ENCODE data around the gene ZNF484.
"Not testable (repeated sequence)": the region's sequence is repeated elsewhere in the genome, so short reads cannot be mapped to it uniquely, and the experiment has no call there.

Gene ZNF484

DNA sequence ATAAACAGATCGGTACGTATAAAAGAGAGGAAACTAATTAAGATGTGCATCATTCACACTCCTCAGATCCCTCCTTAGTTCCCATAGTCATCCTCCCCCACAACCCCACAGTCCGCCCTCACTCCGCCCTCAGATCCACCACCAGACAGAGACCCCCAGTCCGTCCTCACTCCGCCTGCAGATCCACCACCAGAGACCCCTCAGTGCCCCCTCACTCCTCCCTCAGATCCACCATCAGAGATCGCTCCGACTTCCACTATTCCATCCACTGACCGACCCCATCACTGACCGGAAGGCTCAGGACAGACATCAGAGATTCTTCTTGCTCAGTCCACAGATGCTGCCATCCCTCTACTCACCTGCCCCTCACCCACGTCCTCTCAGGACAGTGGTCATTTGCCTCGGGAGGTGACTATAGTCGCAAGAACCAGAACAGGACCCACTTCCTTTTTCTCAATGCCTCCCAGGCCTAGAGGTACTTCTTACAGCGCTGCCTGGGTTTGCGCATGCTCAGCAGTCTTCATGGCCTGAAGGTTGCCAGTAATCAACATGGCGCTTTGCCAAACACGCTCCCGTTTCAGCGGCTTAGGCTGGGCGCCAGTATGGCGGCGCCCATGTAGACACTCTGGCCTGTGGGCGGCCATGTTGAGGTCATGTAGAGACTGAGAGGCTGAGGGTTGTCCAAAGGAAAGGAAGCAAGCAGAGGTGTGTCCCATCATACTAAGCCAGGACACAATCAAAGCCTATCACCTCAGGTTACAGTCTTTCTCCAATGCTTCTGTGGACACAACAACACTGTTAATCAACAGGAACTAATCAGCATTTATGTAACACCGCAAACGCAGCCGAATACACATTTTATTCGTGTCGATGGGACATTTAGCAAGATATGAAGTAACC, at the start of gene ZNF484:
TSS of gene ZNF484 (minus strand) at position 508 of the 900 bp plus-strand sequence. CDS start 3,009 bp downstream, outside the sequence.
- Mint-ChIP-seq H3K4me3 (peak within 1 kb of the TSS; percentile 98), H3K36me3 (peaks cover 34% of the 10 kb centered on the region), H3K4me1 (peaks cover 41% of the 10 kb centered on the region), H3K9me3 (no peaks in the 10 kb centered on the region), H3K27ac (peak within 1 kb of the TSS; percentile 97), H3K27me3 (peaks cover under 1% of the 10 kb centered on the region)
- CTCF ChIA-PET = interaction anchor here (1.4 kb wide), 1 partner anchor 125 kb away, joined by 4 read pairs; no protein-coding TSS in a partner anchor
- peak; percentile 97 for DNase-seq

DNA sequence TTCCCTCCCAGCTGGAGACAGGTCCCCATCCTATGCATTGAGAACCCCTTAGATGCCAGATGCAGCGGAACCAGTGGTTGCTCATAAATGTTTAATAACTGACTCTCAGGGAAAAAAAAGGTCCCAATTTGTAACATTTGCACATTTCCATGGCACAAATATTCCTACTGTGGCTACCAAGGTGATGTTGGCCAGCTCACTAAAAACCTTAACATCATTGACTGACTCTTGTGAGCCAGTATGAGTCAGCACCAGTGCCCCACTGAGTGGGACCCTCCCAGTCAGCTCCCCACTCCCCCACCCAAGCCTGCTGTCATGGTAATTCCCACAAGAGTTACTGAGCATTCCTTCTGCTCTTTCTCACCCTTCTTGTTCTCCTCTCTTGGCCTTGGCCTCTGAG, 42.6 kb upstream of the ZNF484 start:
- CTCF ChIA-PET = no interaction called here

DNA sequence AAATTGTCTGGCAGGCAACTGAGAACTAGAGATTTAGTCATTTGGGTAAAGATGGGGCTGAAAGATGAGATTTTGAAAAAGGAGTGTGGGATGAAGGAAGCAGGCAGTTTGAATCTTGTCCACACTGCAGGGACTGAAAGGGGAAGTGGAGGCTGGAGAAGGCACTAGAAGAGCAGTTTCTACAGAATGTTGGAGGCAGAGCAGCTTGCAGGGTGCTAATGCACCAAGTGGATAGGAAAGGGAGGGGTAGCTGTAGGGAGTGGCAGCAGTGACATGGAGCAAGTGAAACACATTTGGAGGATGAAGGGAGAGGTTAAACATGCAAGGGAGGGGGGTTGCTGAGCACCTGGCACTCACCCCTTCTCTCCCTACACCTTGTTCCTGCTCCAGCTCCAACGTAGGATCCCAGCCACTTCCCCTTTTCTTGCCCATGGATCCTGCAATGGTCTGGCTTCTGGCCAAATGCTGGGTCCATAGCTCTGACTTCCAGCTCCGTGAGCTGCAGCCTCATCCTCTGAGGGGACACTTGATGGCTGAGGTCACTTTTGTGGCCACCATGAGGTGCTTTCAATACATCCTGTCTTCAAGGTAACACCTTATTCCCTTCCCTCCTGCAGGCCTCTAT, 39.5 kb upstream of the ZNF484 start:
- no peak overlapping the region for H3K4me3 Mint-ChIP-seq
- H3K36me3 Mint-ChIP-seq = no peaks in the 10 kb centered on the region
- CTCF ChIA-PET = no interaction called here
- H3K4me1 Mint-ChIP-seq = no peaks in the 10 kb centered on the region
- H3K27me3 Mint-ChIP-seq = peaks cover 39% of the 10 kb centered on the region
- H3K27ac Mint-ChIP-seq = no peak overlapping the region
- DNase-seq = no peak
- no peaks in the 10 kb centered on the region for H3K9me3 Mint-ChIP-seq

More for the DNA sequence above, 42.6 kb upstream of the ZNF484 start:
- Mint-ChIP-seq H3K9me3 (no peaks in the 10 kb centered on the region), H3K36me3 (no peaks in the 10 kb centered on the region), H3K4me1 (no peaks in the 10 kb centered on the region), H3K27ac (no peak overlapping the region), H3K27me3 (peaks cover 25% of the 10 kb centered on the region), H3K4me3 (no peak overlapping the region)
- no peak for DNase-seq

DNA sequence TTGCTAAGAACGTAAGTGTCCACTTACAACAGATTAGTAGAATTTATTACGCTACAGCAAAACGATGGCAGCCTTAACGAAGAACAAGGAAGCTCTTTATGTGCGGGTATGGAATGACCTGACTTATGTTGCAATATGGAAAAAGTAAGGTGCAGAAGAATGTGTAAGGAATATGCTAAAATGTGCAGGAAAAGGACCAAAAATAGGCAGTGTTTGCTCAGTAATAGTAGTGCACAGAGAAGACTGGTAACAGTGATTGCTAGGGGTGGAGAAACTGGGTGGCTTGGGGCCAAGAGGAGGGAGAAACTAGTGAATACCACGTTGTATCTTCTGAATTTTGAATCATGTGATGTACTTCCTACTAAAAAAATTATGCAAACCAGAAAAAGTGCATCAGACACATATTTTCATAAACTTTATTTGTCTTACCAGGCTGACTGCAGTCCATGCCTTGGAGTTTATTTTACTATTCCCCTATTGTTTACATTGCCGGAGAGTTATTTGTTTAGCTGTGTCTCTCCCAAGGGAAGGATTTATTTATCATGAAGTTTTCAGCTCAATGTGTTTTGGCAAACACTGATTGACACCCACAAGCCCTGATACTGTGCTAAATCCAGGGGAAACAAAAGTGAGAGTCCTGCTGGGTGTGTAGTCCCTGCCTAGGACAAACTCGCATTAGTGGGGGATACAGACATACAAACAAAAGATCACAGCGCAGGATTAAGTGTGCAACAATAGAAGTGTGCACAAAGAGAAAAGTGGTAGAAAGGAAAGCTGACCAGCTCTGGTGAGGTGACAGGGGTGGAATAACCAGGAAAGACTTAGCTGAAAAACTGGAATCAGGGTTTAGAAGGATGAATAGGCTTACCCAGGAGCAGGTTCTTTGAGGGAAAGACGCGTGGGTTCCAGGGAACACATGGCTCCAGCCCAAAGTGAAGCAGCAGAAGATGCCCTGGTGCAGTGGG, 34.0 kb upstream of the ZNF484 start:
- CTCF ChIA-PET = no interaction called here
- Mint-ChIP-seq H3K27me3 (peaks cover 46% of the 10 kb centered on the region), H3K4me3 (no peak overlapping the region), H3K27ac (no peak overlapping the region), H3K36me3 (no peaks in the 10 kb centered on the region), H3K4me1 (no peaks in the 10 kb centered on the region), H3K9me3 (no peaks in the 10 kb centered on the region)
- no peak for DNase-seq

DNA sequence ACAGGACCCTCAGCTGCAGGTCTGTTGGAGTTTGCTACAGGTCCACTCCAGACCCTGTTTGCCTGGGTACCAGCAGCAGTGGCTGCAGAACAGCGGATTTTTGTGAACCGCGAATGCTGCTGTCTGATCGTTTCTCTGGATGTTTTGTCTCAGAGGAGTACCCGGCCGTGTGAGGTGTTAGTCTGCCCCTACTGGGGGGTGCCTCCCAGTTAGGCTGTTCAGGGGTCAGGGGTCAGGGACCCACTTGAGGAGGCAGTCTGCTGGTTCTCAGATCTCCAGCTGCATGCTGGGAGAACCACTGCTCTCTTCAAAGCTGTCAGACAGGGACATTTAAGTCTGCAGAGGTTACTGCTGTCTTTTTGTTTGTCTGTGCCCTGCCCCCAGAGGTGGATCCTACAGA, 27.3 kb upstream of the ZNF484 start:
- H3K36me3 Mint-ChIP-seq, H3K4me1 Mint-ChIP-seq, H3K9me3 Mint-ChIP-seq, CTCF ChIA-PET, DNase-seq: not testable (repeated sequence)
- H3K27ac Mint-ChIP-seq = peak overlapping the region; percentile 67
- peak overlapping the region; percentile 28 for H3K4me3 Mint-ChIP-seq
- peaks cover 11% of the 10 kb centered on the region for H3K27me3 Mint-ChIP-seq

DNA sequence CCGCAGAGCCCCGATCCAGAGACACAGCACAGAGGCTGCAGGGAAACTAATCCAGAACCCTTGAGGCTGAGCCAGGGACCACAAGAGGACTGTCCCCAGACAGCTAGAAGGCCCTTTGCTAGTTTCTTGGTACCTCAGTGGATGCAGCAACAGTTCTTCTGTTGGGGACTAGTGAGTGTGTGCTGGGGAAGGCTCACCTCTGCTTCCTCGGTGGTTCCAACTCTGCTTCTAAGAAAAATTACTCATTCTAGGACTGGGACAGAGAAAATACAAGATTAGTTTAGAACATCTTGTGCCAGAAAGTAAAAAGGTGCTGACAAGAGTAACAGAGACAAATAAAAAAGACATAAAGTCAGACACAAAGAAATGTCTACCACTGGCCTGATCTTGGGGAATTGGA, 19.5 kb upstream of the ZNF484 start:
- CTCF ChIA-PET = no interaction called here
- Mint-ChIP-seq H3K4me1 (peaks cover 8% of the 10 kb centered on the region), H3K36me3 (no peaks in the 10 kb centered on the region), H3K27ac (no peak overlapping the region), H3K9me3 (no peaks in the 10 kb centered on the region), H3K4me3 (no peak overlapping the region), H3K27me3 (peaks cover 5% of the 10 kb centered on the region)
- DNase-seq = no peak

DNA sequence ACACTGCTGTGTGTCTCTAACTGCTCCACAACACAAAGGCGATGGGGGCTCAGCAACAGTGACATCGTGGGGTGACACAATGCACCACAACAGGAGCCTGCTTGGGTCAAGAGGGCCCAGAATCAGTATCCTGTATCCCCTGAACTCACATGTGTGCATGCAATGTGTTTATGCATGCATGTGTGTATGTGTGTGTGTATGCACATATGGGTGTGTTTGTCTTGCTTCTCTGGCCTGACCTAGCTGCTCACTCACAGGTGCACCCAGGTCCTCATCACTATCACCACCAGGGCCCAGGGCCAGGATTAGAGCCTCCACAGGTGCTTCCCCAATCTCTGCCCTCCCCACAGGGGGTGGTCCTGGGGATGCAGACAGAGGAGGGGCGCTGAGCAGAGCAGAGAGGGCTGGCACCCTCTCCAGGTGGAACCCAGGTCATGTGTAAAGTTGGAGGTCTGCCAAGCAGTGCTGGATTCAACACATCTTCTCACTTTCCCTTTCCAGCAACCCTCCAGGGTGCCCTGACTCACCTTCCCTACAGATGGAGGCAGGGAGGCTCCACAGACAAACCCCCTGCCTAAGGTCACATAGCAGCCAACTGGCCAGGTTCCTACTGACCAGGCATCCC, 18.1 kb upstream of the ZNF484 start:
- Mint-ChIP-seq H3K4me1 (peaks cover 8% of the 10 kb centered on the region), H3K27me3 (peaks cover 9% of the 10 kb centered on the region), H3K4me3 (no peak overlapping the region), H3K9me3 (no peaks in the 10 kb centered on the region), H3K27ac (no peak overlapping the region), H3K36me3 (no peaks in the 10 kb centered on the region)
- CTCF ChIA-PET = no interaction called here
- DNase-seq = no peak

DNA sequence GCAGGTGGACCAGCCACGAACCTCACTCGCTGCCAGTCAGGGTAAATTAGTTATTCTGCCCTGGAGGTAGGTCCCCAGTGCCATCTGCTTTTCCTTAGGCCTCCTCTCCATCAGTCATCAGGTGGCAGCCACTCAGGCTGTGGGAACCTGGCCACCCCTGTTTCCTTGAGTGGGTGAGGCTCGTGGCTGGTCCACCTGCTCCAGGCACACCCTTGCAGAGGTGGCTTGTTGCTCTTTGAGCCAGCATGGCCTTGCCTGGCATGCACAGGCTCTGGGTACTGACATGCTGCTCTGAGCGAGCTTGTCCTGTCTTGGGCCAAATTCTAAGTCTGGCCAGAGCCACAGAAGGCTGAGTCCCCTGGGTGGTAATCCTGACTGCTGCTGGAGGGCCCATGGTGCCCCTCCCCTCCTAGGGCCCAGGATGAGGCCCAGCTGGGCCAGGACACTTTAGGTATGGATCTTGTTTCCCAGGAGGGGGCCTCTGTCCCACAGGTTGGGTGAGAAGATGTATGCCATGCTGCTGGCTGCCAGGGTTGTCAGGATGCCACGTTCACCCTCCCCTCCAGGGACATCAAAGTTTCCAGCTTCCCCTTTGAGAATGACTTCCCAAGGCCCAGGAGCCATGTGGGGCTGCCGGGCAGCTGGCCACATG, 17.0 kb upstream of the ZNF484 start:
- DNase-seq = no peak
- Mint-ChIP-seq H3K36me3 (peaks cover 2% of the 10 kb centered on the region), H3K27ac (no peak overlapping the region), H3K4me1 (peaks cover 10% of the 10 kb centered on the region), H3K4me3 (no peak overlapping the region), H3K9me3 (no peaks in the 10 kb centered on the region), H3K27me3 (peaks cover 17% of the 10 kb centered on the region)
- CTCF ChIA-PET = no interaction called here

DNA sequence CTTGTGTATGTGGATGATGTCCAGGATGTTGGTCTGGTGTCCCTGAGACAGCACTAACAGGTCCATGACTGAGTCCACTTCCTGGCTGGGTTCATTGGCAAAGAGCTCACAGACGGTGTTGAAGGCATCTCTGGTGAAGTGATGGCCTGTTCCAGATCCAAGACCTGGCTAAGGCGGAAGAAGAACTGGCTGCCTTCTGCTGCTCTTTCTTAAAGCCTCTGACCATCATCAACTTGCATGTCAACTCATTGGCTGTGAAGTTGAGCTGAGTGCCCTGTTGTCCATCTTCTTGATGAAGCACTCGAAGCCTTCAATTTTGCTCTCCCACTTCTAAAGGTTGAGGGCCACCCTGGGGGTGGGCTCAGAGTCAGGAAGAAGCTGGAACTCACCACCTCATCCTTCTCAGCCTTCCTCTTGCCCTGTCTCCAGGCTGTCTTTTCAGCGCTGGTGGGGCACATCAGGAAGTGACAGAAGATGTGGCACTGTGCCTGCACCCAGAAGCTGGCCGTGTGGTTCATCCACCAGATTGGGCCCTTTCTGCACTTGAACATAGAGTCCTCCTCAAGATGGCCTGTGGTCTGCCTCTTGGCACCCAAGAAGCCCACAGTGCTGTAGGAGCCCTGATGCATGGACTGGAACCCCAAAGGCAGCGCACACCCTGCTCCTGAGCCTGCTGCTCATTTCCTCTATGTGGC, 16.2 kb upstream of the ZNF484 start:
- CTCF ChIA-PET, H3K9me3 Mint-ChIP-seq, H3K4me3 Mint-ChIP-seq, DNase-seq, H3K36me3 Mint-ChIP-seq, H3K27ac Mint-ChIP-seq: not testable (repeated sequence)
- peaks cover 18% of the 10 kb centered on the region for H3K27me3 Mint-ChIP-seq
- peaks cover 12% of the 10 kb centered on the region for H3K4me1 Mint-ChIP-seq

DNA sequence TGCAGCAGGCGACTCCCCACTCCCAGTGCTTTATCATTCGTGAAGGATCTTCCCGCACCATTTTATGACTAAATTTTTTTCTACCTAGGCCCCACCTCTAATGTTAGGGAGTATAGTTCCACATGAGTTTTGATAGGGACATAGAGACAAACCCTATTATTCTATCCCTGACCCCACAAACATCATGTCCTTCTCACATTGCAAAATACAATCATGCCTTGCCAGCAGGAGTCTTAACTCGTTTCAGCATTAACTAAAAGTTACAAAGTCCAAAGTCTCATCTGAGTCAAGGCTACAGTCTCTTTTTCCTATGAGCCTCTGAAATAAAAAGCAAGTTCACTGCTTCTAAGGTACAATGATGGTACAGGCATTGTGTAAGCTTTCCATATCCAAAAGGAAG, 14.4 kb upstream of the ZNF484 start:
- H3K9me3 Mint-ChIP-seq, DNase-seq, CTCF ChIA-PET, H3K27ac Mint-ChIP-seq, H3K4me3 Mint-ChIP-seq, H3K36me3 Mint-ChIP-seq: not testable (repeated sequence)
- Mint-ChIP-seq H3K27me3 (peaks cover 18% of the 10 kb centered on the region), H3K4me1 (peaks cover 23% of the 10 kb centered on the region)

DNA sequence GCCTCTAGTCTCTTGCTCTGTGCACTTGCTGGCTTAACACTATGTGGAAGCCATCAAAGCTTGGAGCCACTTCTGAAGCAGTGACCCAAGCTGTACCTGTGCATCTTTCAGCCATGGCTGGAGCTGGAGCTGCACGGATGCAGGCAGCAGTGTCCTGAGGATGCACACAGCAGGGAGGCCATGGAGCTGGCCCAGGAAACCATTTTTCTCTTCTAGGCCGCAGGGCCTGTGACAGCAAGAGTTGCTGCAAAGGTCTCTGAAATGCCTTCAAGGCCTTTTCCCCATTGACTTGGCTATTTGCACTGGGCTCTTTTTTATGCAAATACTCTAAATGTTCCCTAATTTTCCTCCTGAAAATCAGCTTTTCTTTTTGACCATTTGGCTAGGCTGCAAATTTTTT, 12.9 kb upstream of the ZNF484 start:
- H3K27ac Mint-ChIP-seq = no peak overlapping the region
- no peak for DNase-seq

DNA sequence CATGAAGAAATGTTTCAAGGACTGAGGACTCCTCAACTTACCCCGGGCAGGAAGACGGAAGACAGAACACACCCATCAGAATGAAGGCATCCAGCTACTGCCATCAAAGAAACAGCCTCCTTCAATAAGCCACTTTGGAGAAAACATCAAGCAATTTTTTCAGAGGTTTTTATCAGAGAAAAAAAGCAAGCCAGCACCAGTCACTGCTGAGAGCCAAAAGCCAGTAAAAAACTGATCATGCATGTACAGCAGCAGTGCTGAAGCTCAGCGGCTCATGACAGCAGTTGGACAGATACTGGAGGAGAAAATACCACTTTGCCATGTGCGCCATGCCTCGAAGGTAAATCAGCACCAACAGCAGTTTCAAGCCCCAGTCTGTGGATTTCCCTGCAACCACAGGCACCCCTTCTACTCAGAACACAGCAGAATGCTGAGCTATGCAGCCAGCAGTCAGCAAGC, 10.1 kb upstream of the ZNF484 start:
- Mint-ChIP-seq H3K27me3 (peaks cover 21% of the 10 kb centered on the region), H3K4me3 (no peak overlapping the region), H3K27ac (peak overlapping the region; percentile 72), H3K36me3 (peaks cover 2% of the 10 kb centered on the region), H3K4me1 (peaks cover 34% of the 10 kb centered on the region), H3K9me3 (no peaks in the 10 kb centered on the region)
- peak; percentile 57 for DNase-seq
- CTCF ChIA-PET = no interaction called here

More for the DNA sequence above, 12.9 kb upstream of the ZNF484 start:
- peaks cover 2% of the 10 kb centered on the region for H3K36me3 Mint-ChIP-seq
- H3K4me3 Mint-ChIP-seq = no peak overlapping the region
- CTCF ChIA-PET = no interaction called here
- peaks cover 34% of the 10 kb centered on the region for H3K4me1 Mint-ChIP-seq
- no peaks in the 10 kb centered on the region for H3K9me3 Mint-ChIP-seq
- H3K27me3 Mint-ChIP-seq = peaks cover 18% of the 10 kb centered on the region

All from activated naive CD4-positive, alpha-beta T cell treated with anti-CD3 and anti-CD28 coated beads, Interleukin-2, amount 10 ng/mL, durations not matched to agents 7 days and 5 days (primary cell).